ENCODE results near the gene KDM1A.
A peak's percentile ranks its signal among the peaks of the same experiment; 100 is the strongest.

KDM1A gene

DNA sequence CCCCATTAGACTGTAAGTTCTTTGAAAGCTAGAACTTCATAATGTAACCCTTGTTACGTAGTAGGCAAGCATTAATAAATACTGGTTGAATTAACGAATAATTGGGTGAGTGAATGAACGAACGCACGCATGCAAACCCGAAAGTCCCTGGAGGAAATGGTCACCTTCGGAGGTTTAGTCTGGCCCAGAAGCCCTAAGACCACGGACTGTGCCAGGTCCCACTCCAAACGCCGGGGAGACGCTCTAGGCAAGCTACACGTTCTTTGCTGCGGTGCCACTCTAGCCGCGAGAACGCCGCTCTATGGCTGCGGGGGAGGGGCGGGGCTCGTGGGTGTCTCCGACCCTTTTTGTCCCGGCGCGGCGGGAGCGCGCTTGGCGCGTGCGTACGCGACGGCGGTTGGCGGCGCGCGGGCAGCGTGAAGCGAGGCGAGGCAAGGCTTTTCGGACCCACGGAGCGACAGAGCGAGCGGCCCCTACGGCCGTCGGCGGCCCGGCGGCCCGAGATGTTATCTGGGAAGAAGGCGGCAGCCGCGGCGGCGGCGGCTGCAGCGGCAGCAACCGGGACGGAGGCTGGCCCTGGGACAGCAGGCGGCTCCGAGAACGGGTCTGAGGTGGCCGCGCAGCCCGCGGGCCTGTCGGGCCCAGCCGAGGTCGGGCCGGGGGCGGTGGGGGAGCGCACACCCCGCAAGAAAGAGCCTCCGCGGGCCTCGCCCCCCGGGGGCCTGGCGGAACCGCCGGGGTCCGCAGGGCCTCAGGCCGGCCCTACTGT lies at the start of gene KDM1A:
KDM1A (plus strand) TSS at position 375 of the 769 bp plus-strand sequence; CDS start at position 504, 129 bp downstream.
- H3K9ac ChIP-seq (ENCODE audit: low read length): peak within 1 kb of the TSS; percentile 68
- peak within 1 kb of the TSS; percentile 92 for H2AFZ ChIP-seq (ENCODE audit: low read length)
- no peaks in the 10 kb centered on the region for H4K20me1 ChIP-seq (ENCODE audit: insufficient read depth, low read length)
- no peaks in the 10 kb centered on the region for H3K27me3 ChIP-seq (replicated peaks; ENCODE audit: insufficient read depth, low read length)
- peak within 1 kb of the TSS; percentile 92 for H3K4me3 ChIP-seq (ENCODE audit: low read length)
- no peaks in the 10 kb centered on the region for H3K36me3 ChIP-seq (replicated peaks; ENCODE audit: insufficient read depth, low read length)
- no peaks in the 10 kb centered on the region for H3F3A ChIP-seq (ENCODE audit: insufficient read depth, low read length)
- H3K4me1 ChIP-seq (ENCODE audit: low read length): no peaks in the 10 kb centered on the region; the same call in 1 of the 2 replicates
- peak within 1 kb of the TSS; percentile 16; the same call in 1 of the 2 replicates for H3K27ac ChIP-seq (ENCODE audit: low read length)
- peaks cover 47% of the 10 kb centered on the region for H3K79me2 ChIP-seq (ENCODE audit: low read length)
- H3K9me3 ChIP-seq (replicated peaks; ENCODE audit: insufficient read depth, low read length): no peaks in the 10 kb centered on the region
- H3K4me2 ChIP-seq (ENCODE audit: low read depth, low read length): peak within 1 kb of the TSS; percentile 87
- no peaks in the 10 kb centered on the region for H3K9me2 ChIP-seq (replicated peaks; ENCODE audit: insufficient read depth, low read length)
- no peak for TF ChIP-seq EZH2 (optimal IDR thresholded peaks at IDR 0.05; ENCODE audit: low read depth, low read length)
- TF ChIP-seq, protein P1, sequence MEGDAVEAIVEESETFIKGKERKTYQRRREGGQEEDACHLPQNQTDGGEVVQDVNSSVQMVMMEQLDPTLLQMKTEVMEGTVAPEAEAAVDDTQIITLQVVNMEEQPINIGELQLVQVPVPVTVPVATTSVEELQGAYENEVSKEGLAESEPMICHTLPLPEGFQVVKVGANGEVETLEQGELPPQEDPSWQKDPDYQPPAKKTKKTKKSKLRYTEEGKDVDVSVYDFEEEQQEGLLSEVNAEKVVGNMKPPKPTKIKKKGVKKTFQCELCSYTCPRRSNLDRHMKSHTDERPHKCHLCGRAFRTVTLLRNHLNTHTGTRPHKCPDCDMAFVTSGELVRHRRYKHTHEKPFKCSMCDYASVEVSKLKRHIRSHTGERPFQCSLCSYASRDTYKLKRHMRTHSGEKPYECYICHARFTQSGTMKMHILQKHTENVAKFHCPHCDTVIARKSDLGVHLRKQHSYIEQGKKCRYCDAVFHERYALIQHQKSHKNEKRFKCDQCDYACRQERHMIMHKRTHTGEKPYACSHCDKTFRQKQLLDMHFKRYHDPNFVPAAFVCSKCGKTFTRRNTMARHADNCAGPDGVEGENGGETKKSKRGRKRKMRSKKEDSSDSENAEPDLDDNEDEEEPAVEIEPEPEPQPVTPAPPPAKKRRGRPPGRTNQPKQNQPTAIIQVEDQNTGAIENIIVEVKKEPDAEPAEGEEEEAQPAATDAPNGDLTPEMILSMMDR (IDR thresholded peaks at IDR 0.05; ENCODE audit: low read length): peak; percentile 34
- DNase-seq: peak; percentile 99

DNA sequence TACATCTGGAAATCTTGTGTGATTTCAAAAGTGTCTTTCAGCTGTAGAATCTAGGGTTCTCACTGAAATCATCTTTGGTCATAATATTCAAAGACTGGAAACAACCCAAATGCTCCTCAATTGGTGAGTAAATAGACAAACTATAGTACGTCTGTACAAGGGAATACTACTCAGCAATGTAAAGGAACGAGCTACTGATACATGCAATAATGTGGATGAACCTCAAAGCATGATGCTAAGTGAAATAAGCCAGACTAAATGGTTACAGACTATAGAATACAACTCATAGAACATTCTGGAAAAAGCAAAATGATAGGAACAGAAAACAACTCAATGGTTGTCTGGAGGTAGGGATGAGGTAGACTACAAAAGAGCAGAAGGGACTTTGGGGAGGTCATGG lies 49.2 kb upstream of the KDM1A start:
- Histone ChIP-seq H3K4me3 (ENCODE audit: low read length) (no peak overlapping the region), H3K9me2 (replicated peaks; ENCODE audit: insufficient read depth, low read length) (no peaks in the 10 kb centered on the region), H3K36me3 (replicated peaks; ENCODE audit: insufficient read depth, low read length) (no peaks in the 10 kb centered on the region), H3F3A (ENCODE audit: insufficient read depth, low read length) (no peaks in the 10 kb centered on the region), H3K9me3 (replicated peaks; ENCODE audit: insufficient read depth, low read length) (no peaks in the 10 kb centered on the region), H2AFZ (ENCODE audit: low read length) (no peak overlapping the region), H3K27ac (ENCODE audit: low read length) (no peak overlapping the region), H3K9ac (ENCODE audit: low read length) (no peak overlapping the region), H4K20me1 (ENCODE audit: insufficient read depth, low read length) (no peaks in the 10 kb centered on the region), H3K27me3 (replicated peaks; ENCODE audit: insufficient read depth, low read length) (peaks cover 49% of the 10 kb centered on the region), H3K4me2 (ENCODE audit: low read depth, low read length) (no peak overlapping the region), H3K4me1 (ENCODE audit: low read length) (no peaks in the 10 kb centered on the region), H3K79me2 (ENCODE audit: low read length) (no peaks in the 10 kb centered on the region)
- TF ChIP-seq EZH2phosphoT487 (IDR thresholded peaks at IDR 0.05; ENCODE audit: low read length) (no peak), EZH2 (optimal IDR thresholded peaks at IDR 0.05; ENCODE audit: low read depth, low read length) (no peak)
- TF ChIP-seq, protein P1 (IDR thresholded peaks at IDR 0.05; ENCODE audit: low read length): no peak
- no peak for DNase-seq

DNA sequence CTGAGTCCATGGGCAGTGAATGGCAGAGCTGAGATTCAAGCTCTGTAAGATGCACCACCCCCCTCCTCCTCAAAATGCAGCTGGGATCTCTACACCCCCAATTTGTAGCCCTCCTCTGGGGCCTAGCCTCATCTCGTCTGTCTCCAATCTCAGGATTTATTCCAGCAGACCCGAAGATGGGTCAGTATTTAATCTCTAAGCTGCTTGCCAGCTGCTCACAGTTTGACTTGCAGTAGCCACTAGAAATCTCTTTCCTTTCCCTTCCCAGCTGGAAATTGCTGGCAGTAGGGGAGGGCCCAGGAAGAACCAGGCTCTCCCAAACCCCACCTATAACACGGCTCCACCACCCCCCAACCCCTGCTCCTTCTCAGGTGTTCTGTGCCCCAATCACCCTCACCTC lies 48.1 kb upstream of the KDM1A start:
- peaks cover 60% of the 10 kb centered on the region for H3K27me3 ChIP-seq (replicated peaks; ENCODE audit: insufficient read depth, low read length)
- H3K4me2 ChIP-seq (ENCODE audit: low read depth, low read length): no peak overlapping the region
- no peaks in the 10 kb centered on the region for H3F3A ChIP-seq (ENCODE audit: insufficient read depth, low read length)
- no peak for DNase-seq
- no peak overlapping the region for H2AFZ ChIP-seq (ENCODE audit: low read length)
- H3K27ac ChIP-seq (ENCODE audit: low read length): no peak overlapping the region
- H3K4me3 ChIP-seq (ENCODE audit: low read length): no peak overlapping the region
- H3K36me3 ChIP-seq (replicated peaks; ENCODE audit: insufficient read depth, low read length): no peaks in the 10 kb centered on the region
- H3K9me2 ChIP-seq (replicated peaks; ENCODE audit: insufficient read depth, low read length): no peaks in the 10 kb centered on the region
- TF ChIP-seq, protein P1 (IDR thresholded peaks at IDR 0.05; ENCODE audit: low read length): no peak
- no peaks in the 10 kb centered on the region for H3K9me3 ChIP-seq (replicated peaks; ENCODE audit: insufficient read depth, low read length)
- no peaks in the 10 kb centered on the region for H4K20me1 ChIP-seq (ENCODE audit: insufficient read depth, low read length)
- H3K4me1 ChIP-seq (ENCODE audit: low read length): no peaks in the 10 kb centered on the region
- no peaks in the 10 kb centered on the region for H3K79me2 ChIP-seq (ENCODE audit: low read length)
- H3K9ac ChIP-seq (ENCODE audit: low read length): no peak overlapping the region

Data from MM.1S (cell line).